Uterus (tissue), 2 donors: Measurements from ENCODE around the gene ITPR1.

Experiments
- POLR2A ChIP-seq, 2 donors: fragments of 450-650 bp; IDR thresholded peaks; one replicate each; pipeline ENCODE4 v1.6.1; 2016; ENCODE audit warnings: antibody characterized with exemption in 2 of 2, mild to moderate bottlenecking in 1 of 2, moderate library complexity in 1 of 2
- TF ChIP-seq, protein P1 (sequence below), 4 experiments: fragments of 200-600 bp in 2 of 4; fragments of 450-650 bp in 2 of 4; sonication (generic) in 2 of 4; IDR thresholded peaks; one replicate each; pipeline ENCODE4 v1.5.1; 2016 to 2019; ENCODE audit warnings: antibody characterized with exemption in 4 of 4, mild to moderate bottlenecking in 2 of 4, moderate library complexity in 1 of 4

DNA sequence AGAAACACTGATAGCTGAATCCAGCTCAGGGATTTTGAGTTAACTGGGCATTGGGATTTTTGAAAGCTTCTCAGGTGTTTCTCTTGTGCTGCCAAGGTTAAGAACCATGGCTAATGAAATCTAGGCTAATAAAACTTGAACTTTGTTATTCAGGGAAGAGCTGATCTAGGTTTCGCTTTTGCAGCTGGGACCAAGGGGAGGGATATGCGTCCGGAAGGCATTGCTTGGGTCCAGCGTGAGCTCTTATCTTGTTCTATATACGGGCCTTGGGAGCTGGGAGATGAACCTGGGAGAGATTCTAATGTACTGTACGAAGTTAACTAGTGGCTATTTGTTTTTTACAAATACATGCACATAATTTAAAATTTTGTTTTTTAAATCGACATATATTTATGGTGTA, 29.8 kb downstream of the ITPR1 start:
- TF ChIP-seq, protein P1, sequence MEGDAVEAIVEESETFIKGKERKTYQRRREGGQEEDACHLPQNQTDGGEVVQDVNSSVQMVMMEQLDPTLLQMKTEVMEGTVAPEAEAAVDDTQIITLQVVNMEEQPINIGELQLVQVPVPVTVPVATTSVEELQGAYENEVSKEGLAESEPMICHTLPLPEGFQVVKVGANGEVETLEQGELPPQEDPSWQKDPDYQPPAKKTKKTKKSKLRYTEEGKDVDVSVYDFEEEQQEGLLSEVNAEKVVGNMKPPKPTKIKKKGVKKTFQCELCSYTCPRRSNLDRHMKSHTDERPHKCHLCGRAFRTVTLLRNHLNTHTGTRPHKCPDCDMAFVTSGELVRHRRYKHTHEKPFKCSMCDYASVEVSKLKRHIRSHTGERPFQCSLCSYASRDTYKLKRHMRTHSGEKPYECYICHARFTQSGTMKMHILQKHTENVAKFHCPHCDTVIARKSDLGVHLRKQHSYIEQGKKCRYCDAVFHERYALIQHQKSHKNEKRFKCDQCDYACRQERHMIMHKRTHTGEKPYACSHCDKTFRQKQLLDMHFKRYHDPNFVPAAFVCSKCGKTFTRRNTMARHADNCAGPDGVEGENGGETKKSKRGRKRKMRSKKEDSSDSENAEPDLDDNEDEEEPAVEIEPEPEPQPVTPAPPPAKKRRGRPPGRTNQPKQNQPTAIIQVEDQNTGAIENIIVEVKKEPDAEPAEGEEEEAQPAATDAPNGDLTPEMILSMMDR (IDR thresholded peaks at IDR 0.05) = no peak
- no peak for TF ChIP-seq POLR2A (IDR thresholded peaks at IDR 0.05)
